CD8-positive, alpha-beta memory T cell (primary cell): ENCODE results near the gene KCNJ9. TPM values are rescaled to one million over a fixed set of nuclear protein-coding genes. Genes with fewer than 3 reads are reported as not detected.

ENCODE experiments used
- CTCF ChIA-PET: fragments of 350-600 bp; sonication (Branson Sonifier 250); formaldehyde crosslinking; loops from one replicate; lab custom pipeline; 2021; ENCODE audit warnings: antibody characterized with exemption; lab: Charles Lee
- POLR2A ChIA-PET: fragments of 350-600 bp; sonication (Branson Sonifier 250); formaldehyde crosslinking; loops from one replicate; lab custom pipeline; 2021; ENCODE audit warnings: antibody characterized with exemption; lab: Charles Lee
- DNase-seq, 5 donors: peaks; one replicate each; pipeline versions ENCODE4 v3.0.0 to v3.0.0-alpha.2; 2020 to 2022; ENCODE audit warnings: mixed read lengths in 1 of 5
- H3K27ac ChIP-seq: one replicate; pipeline ENCODE4 v1.7.0; 2013; ENCODE audit warnings: low read depth, mild to moderate bottlenecking, low read length, moderate library complexity
- H3K27me3 ChIP-seq: 2 replicates; pipeline ENCODE4 v1.7.0; 2013; ENCODE audit warnings: low read length, mild to moderate bottlenecking; ENCODE audit not compliant: insufficient read depth, poor library complexity, severe bottlenecking
- H3K36me3 ChIP-seq: 2 replicates; pipeline ENCODE4 v1.7.0; 2013; ENCODE audit warnings: mild to moderate bottlenecking, low read length, moderate library complexity; ENCODE audit not compliant: insufficient read depth
- H3K4me1 ChIP-seq: 2 replicates; pipeline ENCODE4 v1.7.0; 2013; ENCODE audit warnings: mild to moderate bottlenecking, low read length, moderate library complexity; ENCODE audit not compliant: insufficient read depth
- H3K4me3 ChIP-seq: 2 replicates; pipeline ENCODE4 v1.7.0; 2013; ENCODE audit warnings: mild to moderate bottlenecking, low read length
- H3K9me3 ChIP-seq: 2 replicates; pipeline ENCODE4 v1.7.0; 2013; ENCODE audit warnings: mild to moderate bottlenecking, low read length
- H3K27ac Mint-ChIP-seq, 8 donors: one replicate each; pipeline ENCODE4 v1.8.0; 2020 to 2021; ENCODE audit warnings: mixed read lengths in 8 of 8, mild to moderate bottlenecking in 6 of 8, inconsistent platforms in 3 of 8, moderate library complexity in 3 of 8
- H3K27me3 Mint-ChIP-seq, 2 donors: one replicate each; pipeline ENCODE4 v1.8.0; 2020 to 2021; ENCODE audit warnings: mixed read lengths in 2 of 2, mild to moderate bottlenecking in 1 of 2, moderate library complexity in 1 of 2
- H3K36me3 Mint-ChIP-seq, 3 donors: one replicate each; pipeline ENCODE4 v1.8.0; 2020 to 2021; ENCODE audit warnings: mixed read lengths in 3 of 3, inconsistent platforms in 1 of 3, mild to moderate bottlenecking in 1 of 3
- H3K4me1 Mint-ChIP-seq, 3 donors: one replicate each; pipeline ENCODE4 v1.8.0; 2020 to 2021; ENCODE audit warnings: mixed read lengths in 3 of 3, inconsistent platforms in 1 of 3, mild to moderate bottlenecking in 1 of 3
- H3K4me3 Mint-ChIP-seq, 7 donors: one replicate each; pipeline ENCODE4 v1.8.0; 2020 to 2021; ENCODE audit warnings: mixed read lengths in 7 of 7, mild to moderate bottlenecking in 6 of 7, moderate library complexity in 4 of 7, inconsistent platforms in 2 of 7
- H3K9me3 Mint-ChIP-seq, 5 donors: one replicate each; pipeline ENCODE4 v1.8.0; 2020 to 2022; ENCODE audit warnings: mixed read lengths in 5 of 5, mild to moderate bottlenecking in 3 of 5, moderate library complexity in 2 of 5, inconsistent platforms in 1 of 5
- polyA plus RNA-seq: library from polyadenylated mRNA; unstranded; fragments of 300-500 nt; fragmentation: Illumina TruSeq; gene quantifications from one replicate; pipeline ENCODE4 v1.2.3, GENCODE V29; 2021
- total RNA-seq, 2 experiments: library from RNA; stranded (reverse); gene quantifications; one replicate each; pipeline ENCODE4 v1.2.3, GENCODE V29; 2021

The KCNJ9 gene
- total and polyA plus RNA-seq, 3 experiments from 2014 or later, result 0.04 TPM; not detected in 2

- peaks cover 2 to 21% (median 4%) of the 10 kb centered on the region in 3 donors for H3K36me3 Mint-ChIP-seq
- Histone ChIP-seq H3K4me1 (peaks cover 3% of the 10 kb centered on the region), H3K27ac (no peak overlapping the region), H3K4me3 (no peak overlapping the region), H3K27me3 (peaks cover 42% of the 10 kb centered on the region), H3K36me3 (no peaks in the 10 kb centered on the region), H3K9me3 (no peaks in the 10 kb centered on the region)
- H3K27me3 Mint-ChIP-seq, result peaks cover 33 to 49% of the 10 kb centered on the region in 2 donors
- H3K27ac Mint-ChIP-seq, result peak overlapping the region in 1 of 8 donors; percentile 58
- peak overlapping the region in 6 of 7 donors; percentile 25 to 70 (median 59) for H3K4me3 Mint-ChIP-seq
- ChIA-PET CTCF (interaction anchor here (1.6 to 6.9 kb wide), 5 partner anchors 11 to 36 kb away, joined by 6 to 81 read pairs (median 63); partner anchors contain the start of gene IGSF8), POLR2A (interaction anchor here (0.6 kb wide), 1 partner anchor 155 kb away, joined by 3 read pairs; no protein-coding TSS in a partner anchor)
- H3K4me1 Mint-ChIP-seq, result peaks cover 11 to 14% (median 14%) of the 10 kb centered on the region in 3 donors
- H3K9me3 Mint-ChIP-seq, result no peaks in the 10 kb centered on the region
- DNase-seq, result no peak
Measured at GRCh38 chr1:160082926-160083325, 1.6 kb downstream of the KCNJ9 start.

GRCh38 chr1:160083968-160084770 lies 2.8 kb downstream of the KCNJ9 start:
- peaks cover 3% of the 10 kb centered on the region for H3K4me1 ChIP-seq
- H3K4me3 ChIP-seq, result peak overlapping the region; percentile 23
- Mint-ChIP-seq H3K36me3 (peaks cover 4 to 33% (median 8%) of the 10 kb centered on the region in 3 donors), H3K9me3 (no peaks in the 10 kb centered on the region), H3K27ac (peak overlapping the region in 2 of 8 donors; percentile 29 to 38), H3K4me3 (peak overlapping the region; percentile 30 to 72 (median 60)), H3K4me1 (peaks cover 9 to 14% (median 14%) of the 10 kb centered on the region in 3 donors), H3K27me3 (peaks cover 28 to 41% of the 10 kb centered on the region in 2 donors)
- no peaks in the 10 kb centered on the region for H3K36me3 ChIP-seq
- H3K27me3 ChIP-seq, result peaks cover 29% of the 10 kb centered on the region
- H3K27ac ChIP-seq, result no peak overlapping the region
- ChIA-PET POLR2A (no interaction called here), CTCF (interaction anchor here (1.0 to 6.9 kb wide), 7 partner anchors 12 to 78 kb away, joined by 3 to 81 read pairs (median 15); partner anchors contain the start of gene IGSF8)
- H3K9me3 ChIP-seq, result no peaks in the 10 kb centered on the region
- DNase-seq, result peak; percentile 53 to 81 (median 60)

- peaks cover 22% of the 10 kb centered on the region for H3K27me3 ChIP-seq
- H3K36me3 ChIP-seq, result no peaks in the 10 kb centered on the region
- peaks cover 3% of the 10 kb centered on the region for H3K4me1 ChIP-seq
- Mint-ChIP-seq H3K36me3 (peaks cover 4 to 38% (median 8%) of the 10 kb centered on the region in 3 donors), H3K4me1 (peaks cover 11 to 14% (median 14%) of the 10 kb centered on the region in 3 donors), H3K27ac (peak overlapping the region in 1 of 8 donors; percentile 13), H3K4me3 (peak overlapping the region in 3 of 7 donors; percentile 16 to 60 (median 34)), H3K27me3 (peaks cover 24 to 35% of the 10 kb centered on the region in 2 donors), H3K9me3 (no peaks in the 10 kb centered on the region)
- H3K27ac ChIP-seq, result no peak overlapping the region
- H3K9me3 ChIP-seq, result no peaks in the 10 kb centered on the region
- ChIA-PET CTCF (interaction anchor here (0.8 to 6.9 kb wide), 18 partner anchors 11 to 211 kb away, joined by 3 to 81 read pairs (median 5); partner anchors contain the start of genes IGSF8 and KCNJ10), POLR2A (interaction anchor here (1.3 kb wide), 1 partner anchor 13 kb away, joined by 12 read pairs; the partner anchor contains the start of gene IGSF8)
- H3K4me3 ChIP-seq, result no peak overlapping the region
- DNase-seq, result no peak
Measured at GRCh38 chr1:160084771-160085321, 3.5 kb downstream of the KCNJ9 start.

- peak overlapping the region in 4 of 8 donors; percentile 21 to 83 (median 64) for H3K27ac Mint-ChIP-seq
- H3K27ac ChIP-seq, result no peak overlapping the region
- H3K4me1 Mint-ChIP-seq, result peaks cover 11 to 14% (median 14%) of the 10 kb centered on the region in 3 donors
- H3K27me3 ChIP-seq, result peaks cover 13% of the 10 kb centered on the region
- H3K36me3 ChIP-seq, result no peaks in the 10 kb centered on the region
- H3K9me3 ChIP-seq, result no peaks in the 10 kb centered on the region
- H3K9me3 Mint-ChIP-seq, result no peaks in the 10 kb centered on the region
- no peak overlapping the region for H3K4me3 ChIP-seq
- peaks cover 15 to 24% of the 10 kb centered on the region in 2 donors for H3K27me3 Mint-ChIP-seq
- peak; percentile 48 to 79 (median 69) for DNase-seq
- ChIA-PET POLR2A (interaction anchor here (0.5 to 1.3 kb wide), 3 partner anchors 12 to 37 kb away, joined by 3 to 12 read pairs (median 4); partner anchors contain the start of genes IGSF8 and KCNJ10), CTCF (interaction anchor here (0.6 to 6.9 kb wide), 28 partner anchors 10 to 292 kb away, joined by 3 to 81 read pairs (median 4); partner anchors contain the start of genes DCAF8, IGSF8 and KCNJ10)
- peaks cover 4 to 48% (median 8%) of the 10 kb centered on the region in 3 donors for H3K36me3 Mint-ChIP-seq
- H3K4me3 Mint-ChIP-seq, result peak overlapping the region in 3 of 7 donors; percentile 6 to 54 (median 32)
- peaks cover 3% of the 10 kb centered on the region for H3K4me1 ChIP-seq
Measured at GRCh38 chr1:160085686-160086455, 4.5 kb downstream of the KCNJ9 start.

- Histone ChIP-seq H3K36me3 (no peaks in the 10 kb centered on the region), H3K4me1 (peaks cover 3% of the 10 kb centered on the region), H3K27me3 (peaks cover 8% of the 10 kb centered on the region), H3K4me3 (no peak overlapping the region), H3K9me3 (no peaks in the 10 kb centered on the region), H3K27ac (no peak overlapping the region)
- peaks cover 4 to 54% (median 8%) of the 10 kb centered on the region in 3 donors for H3K36me3 Mint-ChIP-seq
- no peak for DNase-seq
- peaks cover 11 to 18% of the 10 kb centered on the region in 2 donors for H3K27me3 Mint-ChIP-seq
- H3K27ac Mint-ChIP-seq, result peak overlapping the region in 1 of 8 donors; percentile 46
- no peaks in the 10 kb centered on the region for H3K9me3 Mint-ChIP-seq
- CTCF ChIA-PET, result interaction anchor here (0.8 to 6.9 kb wide), 14 partner anchors 10 to 292 kb away, joined by 3 to 81 read pairs (median 6); partner anchors contain the start of genes DCAF8 and IGSF8
- POLR2A ChIA-PET, result interaction anchor here (0.7 to 0.9 kb wide), 2 partner anchors 12 to 16 kb away, joined by 3 to 4 read pairs; partner anchors contain the start of genes IGSF8 and KCNJ10
- peaks cover 11 to 14% (median 14%) of the 10 kb centered on the region in 3 donors for H3K4me1 Mint-ChIP-seq
- no peak overlapping the region for H3K4me3 Mint-ChIP-seq
Measured at GRCh38 chr1:160086456-160086892, 5.1 kb downstream of the KCNJ9 start.

- POLR2A ChIA-PET, result interaction anchor here (0.7 to 0.9 kb wide), 2 partner anchors 11 to 17 kb away, joined by 3 to 4 read pairs; partner anchors contain the start of genes IGSF8 and KCNJ10
- CTCF ChIA-PET, result interaction anchor here (0.8 to 6.9 kb wide), 10 partner anchors 8 to 291 kb away, joined by 3 to 81 read pairs (median 12); partner anchors contain the start of gene IGSF8
- H3K4me3 ChIP-seq, result no peak overlapping the region
- peaks cover under 1% of the 10 kb centered on the region for H3K27me3 ChIP-seq
- no peak overlapping the region for H3K27ac ChIP-seq
- peaks cover 3% of the 10 kb centered on the region for H3K4me1 ChIP-seq
- no peaks in the 10 kb centered on the region for H3K9me3 Mint-ChIP-seq
- H3K4me3 Mint-ChIP-seq, result no peak overlapping the region
- H3K27ac Mint-ChIP-seq, result peak overlapping the region in 4 of 8 donors; percentile 29 to 87 (median 48)
- H3K36me3 Mint-ChIP-seq, result peaks cover 4 to 61% (median 8%) of the 10 kb centered on the region in 3 donors
- H3K27me3 Mint-ChIP-seq, result peaks cover 11% of the 10 kb centered on the region in 2 donors
- no peaks in the 10 kb centered on the region for H3K36me3 ChIP-seq
- DNase-seq, result no peak
- H3K4me1 Mint-ChIP-seq, result peaks cover 11 to 14% (median 14%) of the 10 kb centered on the region in 3 donors
- H3K9me3 ChIP-seq, result no peaks in the 10 kb centered on the region
Measured at GRCh38 chr1:160087118-160087662, 5.9 kb downstream of the KCNJ9 start.
